Thoracic aorta (tissue), 2 donors: Measurements from ENCODE around the gene ANKDD1A. TPM values are rescaled to one million over a fixed set of nuclear protein-coding genes. Genes with fewer than 3 reads are reported as not detected.

Experiments used
- ATAC-seq: fragments of 150-250 bp; one replicate; pipeline ENCODE4 v1.8.0; 2017; ENCODE audit warnings: low read depth; ENCODE audit not compliant: insufficient number of reproducible peaks, low FRiP score
- DNase-seq: peaks from one replicate; pipeline ENCODE4 v3.0.0-alpha.2; 2020; ENCODE audit warnings: low spot score
- H3K27ac ChIP-seq, 2 donors: fragments of 200-600 bp; sonication (generic); 1 replicate in 1 of 2; 2 replicates in 1 of 2; pipeline ENCODE4 v1.5.1; 2016; ENCODE audit warnings: mild to moderate bottlenecking in 2 of 2, moderate library complexity in 2 of 2
- H3K27me3 ChIP-seq: fragments of 200-600 bp; sonication (generic); replicated peaks from 2 replicates; pipeline ENCODE4 v1.6.0; 2016; ENCODE audit warnings: mild to moderate bottlenecking; ENCODE audit not compliant: insufficient read depth
- H3K36me3 ChIP-seq: fragments of 200-600 bp; sonication (generic); one replicate; pipeline ENCODE4 v1.5.1; 2016
- H3K4me1 ChIP-seq, 2 donors: fragments of 200-600 bp; sonication (generic); 1 replicate in 1 of 2; 2 replicates in 1 of 2; pipeline versions ENCODE4 v1.5.1 to v1.6.0; 2016; ENCODE audit warnings: low read depth in 2 of 2, mild to moderate bottlenecking in 1 of 2; ENCODE audit not compliant: control insufficient read depth in 1 of 2
- H3K4me3 ChIP-seq: fragments of 200-600 bp; sonication (generic); 2 replicates; pipeline ENCODE4 v1.5.1; 2016; ENCODE audit warnings: mild to moderate bottlenecking
- H3K9me3 ChIP-seq: fragments of 200-600 bp; sonication (generic); 2 replicates; pipeline ENCODE4 v1.5.1; 2016
- total RNA-seq, 2 donors: library from RNA; depleted of rRNA; stranded (reverse); fragments of >200 nt; gene quantifications; one replicate each; pipeline versions ENCODE4 v1.1.0 to v1.2.3, GENCODE V29; 2016
- TF ChIP-seq, protein P1 (sequence below): fragments of 200-600 bp; sonication (generic); IDR thresholded peaks from one replicate; pipeline ENCODE4 v1.5.1; 2019; ENCODE audit warnings: antibody characterized with exemption

ANKDD1A gene
- total RNA-seq, 2 donors from 2014 or later: 27.5 to 58.1 TPM

DNA sequence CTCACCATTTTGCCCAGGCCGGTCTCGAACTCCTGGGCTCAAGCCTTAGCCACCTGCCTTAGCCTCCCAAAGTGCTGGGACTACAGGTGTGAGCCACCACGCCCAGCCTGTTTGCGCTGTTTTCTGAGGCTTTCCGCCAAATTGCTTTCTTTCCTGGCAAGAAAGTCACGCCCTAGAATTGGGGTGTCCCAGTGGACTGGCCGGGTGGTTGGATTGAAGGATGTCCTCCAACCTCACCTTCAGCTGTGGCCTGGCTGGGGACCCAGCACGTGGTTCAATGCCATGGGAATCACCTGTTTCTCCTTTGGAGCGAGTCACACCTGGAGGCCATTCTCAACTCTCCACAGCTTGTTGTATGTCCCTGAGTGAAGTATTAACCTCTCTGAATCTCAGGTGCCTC, 5.8 kb upstream of the ANKDD1A start:
- H3K27ac ChIP-seq: no peak overlapping the region
- peaks cover 0 to 17% of the 10 kb centered on the region in 2 donors for H3K4me1 ChIP-seq
- peaks cover 2% of the 10 kb centered on the region for H3K36me3 ChIP-seq
- DNase-seq: no peak
- H3K4me3 ChIP-seq: peak overlapping the region; percentile 58
- TF ChIP-seq, protein P1, sequence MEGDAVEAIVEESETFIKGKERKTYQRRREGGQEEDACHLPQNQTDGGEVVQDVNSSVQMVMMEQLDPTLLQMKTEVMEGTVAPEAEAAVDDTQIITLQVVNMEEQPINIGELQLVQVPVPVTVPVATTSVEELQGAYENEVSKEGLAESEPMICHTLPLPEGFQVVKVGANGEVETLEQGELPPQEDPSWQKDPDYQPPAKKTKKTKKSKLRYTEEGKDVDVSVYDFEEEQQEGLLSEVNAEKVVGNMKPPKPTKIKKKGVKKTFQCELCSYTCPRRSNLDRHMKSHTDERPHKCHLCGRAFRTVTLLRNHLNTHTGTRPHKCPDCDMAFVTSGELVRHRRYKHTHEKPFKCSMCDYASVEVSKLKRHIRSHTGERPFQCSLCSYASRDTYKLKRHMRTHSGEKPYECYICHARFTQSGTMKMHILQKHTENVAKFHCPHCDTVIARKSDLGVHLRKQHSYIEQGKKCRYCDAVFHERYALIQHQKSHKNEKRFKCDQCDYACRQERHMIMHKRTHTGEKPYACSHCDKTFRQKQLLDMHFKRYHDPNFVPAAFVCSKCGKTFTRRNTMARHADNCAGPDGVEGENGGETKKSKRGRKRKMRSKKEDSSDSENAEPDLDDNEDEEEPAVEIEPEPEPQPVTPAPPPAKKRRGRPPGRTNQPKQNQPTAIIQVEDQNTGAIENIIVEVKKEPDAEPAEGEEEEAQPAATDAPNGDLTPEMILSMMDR: no peak
- no peak for ATAC-seq
- H3K27me3 ChIP-seq: no peaks in the 10 kb centered on the region
- peaks cover 6% of the 10 kb centered on the region for H3K9me3 ChIP-seq

DNA sequence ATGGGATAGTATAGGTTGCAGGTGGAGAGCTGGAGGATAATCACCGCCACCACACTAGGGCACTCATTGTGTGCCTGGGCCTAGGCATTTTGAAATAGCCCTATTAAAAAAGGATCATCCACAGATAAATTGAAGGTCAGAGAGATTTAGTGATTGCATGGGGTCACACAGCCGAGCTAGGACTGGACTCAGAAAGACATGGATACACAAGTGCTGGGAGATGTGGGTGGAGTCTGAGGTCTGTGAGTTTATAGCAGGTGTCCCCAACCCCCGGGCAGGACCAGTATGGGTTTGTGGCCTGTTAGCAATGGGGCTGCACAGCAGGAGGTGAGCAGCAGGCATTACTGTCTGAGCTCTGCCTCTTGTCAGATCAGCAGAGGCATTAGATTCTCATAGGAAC, 5.3 kb upstream of the ANKDD1A start:
- peaks cover 0 to 22% of the 10 kb centered on the region in 2 donors for H3K4me1 ChIP-seq
- no peak for DNase-seq
- H3K36me3 ChIP-seq: peaks cover 2% of the 10 kb centered on the region
- peaks cover 1% of the 10 kb centered on the region for H3K9me3 ChIP-seq
- no peak overlapping the region for H3K4me3 ChIP-seq
- no peaks in the 10 kb centered on the region for H3K27me3 ChIP-seq
- H3K27ac ChIP-seq: no peak overlapping the region
- no peak for ATAC-seq
- TF ChIP-seq, protein P1: no peak

DNA sequence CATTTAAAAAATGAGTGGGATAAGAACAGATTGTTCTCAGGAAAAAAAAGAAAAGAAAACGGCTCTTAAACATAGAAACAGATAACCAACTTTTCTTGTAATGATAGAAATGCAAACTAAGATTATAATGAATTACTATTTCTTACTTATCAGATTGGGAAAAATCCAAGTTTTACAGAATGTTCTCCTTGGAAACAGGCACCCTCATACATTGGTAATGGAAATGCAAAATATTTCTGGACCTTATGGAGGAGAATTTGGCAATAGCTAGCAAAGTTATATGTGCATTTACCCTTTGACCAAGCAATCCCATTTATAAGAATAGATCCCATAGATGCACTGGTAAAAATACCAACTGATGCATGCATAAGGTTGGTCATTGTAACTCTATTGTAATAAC, 3.7 kb upstream of the ANKDD1A start:
- ATAC-seq: no peak
- H3K27ac ChIP-seq: no peak overlapping the region
- TF ChIP-seq, protein P1: no peak
- H3K4me1 ChIP-seq: peaks cover 3 to 32% of the 10 kb centered on the region in 2 donors
- H3K27me3 ChIP-seq: no peaks in the 10 kb centered on the region
- no peak overlapping the region for H3K4me3 ChIP-seq
- no peaks in the 10 kb centered on the region for H3K36me3 ChIP-seq
- no peak for DNase-seq
- H3K9me3 ChIP-seq: no peaks in the 10 kb centered on the region

DNA sequence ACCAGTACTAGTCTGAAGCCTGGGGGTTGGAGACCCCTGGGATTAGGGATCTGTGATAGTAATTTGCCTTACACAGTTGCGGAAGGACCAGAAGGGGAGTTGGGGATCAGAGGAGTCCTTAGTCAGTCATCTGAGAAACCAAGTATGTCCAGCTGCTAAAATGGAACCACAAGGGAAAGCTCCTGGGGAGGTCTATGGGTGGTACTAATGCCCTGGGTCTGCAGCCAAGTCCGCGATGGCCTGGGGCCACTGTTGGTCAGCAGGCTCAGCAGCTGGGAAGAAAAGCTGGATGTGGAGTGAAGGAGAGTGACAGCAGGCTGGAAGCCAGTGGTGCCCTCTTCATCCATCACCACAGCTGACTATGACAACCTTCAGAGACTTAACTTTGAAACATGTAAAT, 2.2 kb upstream of the ANKDD1A start:
- Histone ChIP-seq H3K4me1 (peaks cover 3 to 36% of the 10 kb centered on the region in 2 donors), H3K36me3 (no peaks in the 10 kb centered on the region), H3K4me3 (no peak overlapping the region), H3K27me3 (no peaks in the 10 kb centered on the region), H3K27ac (no peak overlapping the region), H3K9me3 (no peaks in the 10 kb centered on the region)
- TF ChIP-seq, protein P1: no peak
- DNase-seq (no peak), ATAC-seq (no peak)

DNA sequence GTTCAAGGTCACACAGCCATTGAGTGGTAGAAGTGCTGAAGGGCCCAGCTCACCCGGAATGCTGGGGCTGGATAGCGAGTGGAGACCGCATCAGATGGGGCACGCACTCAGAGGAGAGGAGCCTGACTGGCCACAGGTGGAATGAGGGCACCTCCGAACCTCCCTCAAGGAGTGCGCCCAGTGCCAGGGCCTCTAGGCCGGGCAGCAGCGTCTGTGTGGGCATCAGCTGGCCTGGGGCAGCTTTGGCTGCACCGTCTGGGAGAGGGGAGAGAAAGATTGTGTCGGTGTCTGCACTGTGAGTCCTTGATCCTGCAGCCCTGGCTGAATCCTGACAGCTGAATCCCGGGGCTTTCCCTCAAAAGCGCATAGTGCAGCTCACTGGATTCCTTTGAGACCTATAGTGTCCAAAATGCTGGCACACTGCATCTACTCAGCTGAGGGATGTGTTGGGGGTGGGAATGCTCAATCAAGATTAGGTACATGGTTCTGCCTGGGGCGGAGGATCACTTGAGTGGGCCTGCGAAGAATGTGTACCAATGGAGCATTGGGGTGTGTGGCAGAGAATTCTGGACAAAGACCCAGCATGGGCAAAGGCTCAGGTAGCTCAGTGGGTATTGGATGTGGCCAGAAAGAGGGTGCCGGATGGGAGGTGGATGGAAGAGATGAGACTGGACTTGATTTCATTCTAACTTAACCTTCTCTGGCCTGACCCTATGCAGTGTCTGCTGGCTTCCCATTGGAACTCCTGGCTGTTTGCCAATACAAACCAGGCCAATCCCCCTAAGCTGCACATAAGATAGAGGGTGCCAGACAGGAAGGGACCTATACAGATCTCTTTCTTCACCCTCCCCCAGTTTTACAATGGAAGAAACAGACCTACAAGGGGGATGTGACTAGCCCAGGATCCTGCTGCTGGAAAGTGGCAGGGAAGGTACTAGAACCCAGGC, 950 bp downstream of the ANKDD1A start:
- H3K27me3 ChIP-seq: no peaks in the 10 kb centered on the region
- DNase-seq: no peak
- H3K4me3 ChIP-seq: peak overlapping the region; percentile 80
- no peaks in the 10 kb centered on the region for H3K9me3 ChIP-seq
- no peak for ATAC-seq
- TF ChIP-seq, protein P1: no peak
- H3K36me3 ChIP-seq: no peaks in the 10 kb centered on the region
- H3K4me1 ChIP-seq: peaks cover 3 to 32% of the 10 kb centered on the region in 2 donors
- H3K27ac ChIP-seq: peak overlapping the region; percentile 15 to 52
